ENCODE measurements around the gene HEATR3. TPM values are rescaled to one million over a fixed set of nuclear protein-coding genes. Genes with fewer than 3 reads are reported as not detected.

The HEATR3 gene
- total and polyA plus RNA-seq, 2 donors (not counting 1 experiment from before 2014, with no cell fraction given), result 18.0 to 21.0 TPM

GRCh38 chr16:50035468-50035992 lies 30.2 kb upstream of the HEATR3 start:
- H3K36me3 ChIP-seq (replicated peaks in 1 of 2; ENCODE audit: control extremely low read depth in 1 of 2, control insufficient read depth in 1 of 2, extremely low read depth in 1 of 2, insufficient read depth in 2 of 2, low read length in 1 of 2), result peaks cover 18 to 44% of the 10 kb centered on the region in 2 experiments
- no peak overlapping the region for H3K27ac ChIP-seq (ENCODE audit: low read length in 2 of 2)
- DNase-seq (no peak), ATAC-seq (ENCODE audit: low read depth) (no peak)
- no peaks in the 10 kb centered on the region for H3K79me2 ChIP-seq (ENCODE audit: control insufficient read depth, insufficient read depth, low read length)
- peaks cover 14% of the 10 kb centered on the region for H3K4me1 Mint-ChIP-seq
- POLR2A ChIA-PET, result no interaction called here
- no peak overlapping the region for H2AFZ ChIP-seq (ENCODE audit: insufficient read depth, low read depth, low read length, poor library complexity, severe bottlenecking)
- H3K4me2 ChIP-seq (replicated peaks; ENCODE audit: low read depth, low read length, poor library complexity, severe bottlenecking), result no peak overlapping the region
- H3K4me1 ChIP-seq (ENCODE audit: control insufficient read depth in 2 of 2, insufficient read depth in 2 of 2, low read length in 2 of 2), result peaks cover 5 to 15% of the 10 kb centered on the region in 2 donors
- H3K4me3 Mint-ChIP-seq, result no peak overlapping the region
- no peak overlapping the region for H3K4me3 ChIP-seq (ENCODE audit: control extremely low read depth in 1 of 5, extremely low read depth in 1 of 5, insufficient read depth in 1 of 5, low read depth in 2 of 5, low read length in 4 of 5)
- TF ChIP-seq CTCF (IDR thresholded peaks at IDR 0.05), result no peak
- no peak for TF ChIP-seq EZH2 (IDR thresholded peaks at IDR 0.05; ENCODE audit: borderline replicate concordance, insufficient read depth, low read depth, low read length, poor library complexity, severe bottlenecking)
- 80% methylated on average over 1 of the region's 3 CpGs for WGBS (ENCODE audit: insufficient coverage)
- H4K20me1 ChIP-seq (ENCODE audit: control insufficient read depth, insufficient read depth, low read length, poor library complexity, severe bottlenecking), result no peaks in the 10 kb centered on the region
- H3K27me3 Mint-ChIP-seq, result no peaks in the 10 kb centered on the region
- no peak overlapping the region for H3K9ac ChIP-seq (ENCODE audit: low read length)
- no peak overlapping the region for H3K27ac Mint-ChIP-seq
- H3K27me3 ChIP-seq (replicated peaks in 1 of 4; ENCODE audit: control extremely low read depth in 1 of 4, control insufficient read depth in 3 of 4, insufficient read depth in 4 of 4, low read length in 3 of 4), result no peaks in the 10 kb centered on the region
- intact Hi-C loops (cut with micrococcal nuclease), result no loop called here
- H3K9me3 Mint-ChIP-seq (ENCODE audit: insufficient read depth), result no peaks in the 10 kb centered on the region
- CTCF ChIA-PET, result interaction anchor here (0.7 kb wide), 1 partner anchor 1554 kb away, joined by 5 read pairs; no protein-coding TSS in a partner anchor
- H3K9me3 ChIP-seq (ENCODE audit: control extremely low read depth in 1 of 3, control insufficient read depth in 2 of 3, insufficient read depth in 1 of 3, low read length in 2 of 3), result no peaks in the 10 kb centered on the region

GRCh38 chr16:50036426-50036825 lies 29.3 kb upstream of the HEATR3 start:
- Histone ChIP-seq H3K4me3 (ENCODE audit: control extremely low read depth in 1 of 5, extremely low read depth in 1 of 5, insufficient read depth in 1 of 5, low read depth in 2 of 5, low read length in 4 of 5) (no peak overlapping the region), H3K36me3 (replicated peaks in 1 of 2; ENCODE audit: control extremely low read depth in 1 of 2, control insufficient read depth in 1 of 2, extremely low read depth in 1 of 2, insufficient read depth in 2 of 2, low read length in 1 of 2) (peaks cover 15 to 36% of the 10 kb centered on the region in 2 experiments), H2AFZ (ENCODE audit: insufficient read depth, low read depth, low read length, poor library complexity, severe bottlenecking) (no peak overlapping the region), H3K4me1 (ENCODE audit: control insufficient read depth in 2 of 2, insufficient read depth in 2 of 2, low read length in 2 of 2) (peaks cover 5 to 15% of the 10 kb centered on the region in 2 donors), H3K4me2 (replicated peaks; ENCODE audit: low read depth, low read length, poor library complexity, severe bottlenecking) (no peak overlapping the region), H4K20me1 (ENCODE audit: control insufficient read depth, insufficient read depth, low read length, poor library complexity, severe bottlenecking) (no peaks in the 10 kb centered on the region), H3K79me2 (ENCODE audit: control insufficient read depth, insufficient read depth, low read length) (no peaks in the 10 kb centered on the region), H3K9me3 (ENCODE audit: control extremely low read depth in 1 of 3, control insufficient read depth in 2 of 3, insufficient read depth in 1 of 3, low read length in 2 of 3) (no peaks in the 10 kb centered on the region), H3K9ac (ENCODE audit: low read length) (no peak overlapping the region), H3K27ac (ENCODE audit: low read length in 2 of 2) (no peak overlapping the region), H3K27me3 (replicated peaks in 1 of 4; ENCODE audit: control extremely low read depth in 1 of 4, control insufficient read depth in 3 of 4, insufficient read depth in 4 of 4, low read length in 3 of 4) (no peaks in the 10 kb centered on the region)
- intact Hi-C loops (cut with micrococcal nuclease), result no loop called here
- Mint-ChIP-seq H3K27me3 (no peaks in the 10 kb centered on the region), H3K9me3 (ENCODE audit: insufficient read depth) (no peaks in the 10 kb centered on the region), H3K4me1 (peaks cover 14% of the 10 kb centered on the region), H3K27ac (no peak overlapping the region), H3K4me3 (no peak overlapping the region)
- CTCF ChIA-PET, result interaction anchor here (1.8 kb wide), 1 partner anchor 11 kb away, joined by 8 read pairs; the partner anchor contains the start of gene CNEP1R1
- POLR2A ChIA-PET, result no interaction called here
- TF ChIP-seq EZH2 (IDR thresholded peaks at IDR 0.05; ENCODE audit: borderline replicate concordance, insufficient read depth, low read depth, low read length, poor library complexity, severe bottlenecking), result no peak
- no peak for TF ChIP-seq CTCF (IDR thresholded peaks at IDR 0.05)
- DNase-seq (no peak), ATAC-seq (ENCODE audit: low read depth) (no peak)
- no CpG with 5 or more reads among the region's 3 CpGs for WGBS (ENCODE audit: insufficient coverage)
